Endothelial cell of umbilical vein (primary cell): ENCODE measurements around the gene ZNF778.

Experiments
- CTCF ChIP-seq, 2 donors: IDR thresholded peaks; 1 replicate in 1 of 2; 2 replicates in 1 of 2; pipeline ENCODE4 v1.5.1; 2011; ENCODE audit warnings: low read length in 2 of 2, mild to moderate bottlenecking in 2 of 2, moderate library complexity in 2 of 2, control low read depth in 1 of 2, inconsistent platforms in 1 of 2, low read depth in 1 of 2; ENCODE audit not compliant: insufficient read depth in 1 of 2; ENCODE audit errors: extremely low read depth in 1 of 2
- EZH2 ChIP-seq: IDR thresholded peaks from 2 replicates; pipeline ENCODE4 v1.6.1; 2012; ENCODE audit warnings: borderline replicate concordance, low read depth, mild to moderate bottlenecking, moderate library complexity, low read length, inconsistent platforms; ENCODE audit not compliant: severe bottlenecking
- MAX ChIP-seq: IDR thresholded peaks from 2 replicates; pipeline ENCODE4 v1.6.1; 2011; ENCODE audit not compliant: insufficient read depth, insufficient read length
- MYC ChIP-seq: IDR thresholded peaks from one replicate; pipeline ENCODE4 v1.6.1; 2011; ENCODE audit warnings: mild to moderate bottlenecking, low read depth, low read length
- POLR2A ChIP-seq: IDR thresholded peaks from 2 replicates; pipeline ENCODE4 v1.6.1; 2012; ENCODE audit warnings: low read depth, mild to moderate bottlenecking, control low read depth, low read length
- POLR2AphosphoS5 ChIP-seq: IDR thresholded peaks from 2 replicates; pipeline ENCODE4 v1.6.1; 2012; ENCODE audit warnings: low read depth, mild to moderate bottlenecking, control low read depth, low read length, moderate library complexity; ENCODE audit not compliant: insufficient read depth

DNA sequence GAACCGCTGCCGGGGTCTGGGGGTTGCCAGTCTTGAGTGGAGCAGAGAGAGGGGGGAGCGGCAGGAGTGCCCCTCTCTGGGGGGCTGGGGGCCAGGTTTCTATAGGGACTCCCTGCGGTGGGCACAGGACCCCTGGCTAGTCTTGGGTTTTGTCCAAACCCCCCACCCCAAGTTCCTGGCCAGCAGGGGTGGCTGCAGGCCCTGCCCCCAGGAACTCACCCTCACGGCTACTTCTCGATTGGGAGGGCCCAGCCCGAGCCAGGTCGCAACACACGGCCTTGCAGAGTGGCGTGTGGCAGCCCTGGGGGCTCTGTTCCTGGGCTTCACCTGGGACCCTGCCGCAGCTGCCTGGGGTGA lies 45.4 kb upstream of the ZNF778 start:
- TF ChIP-seq CTCF (IDR thresholded peaks at IDR 0.05; ENCODE audit: extremely low read depth in 1 of 2, insufficient read depth in 1 of 2, low read depth in 1 of 2, low read length in 2 of 2): no peak
- TF ChIP-seq POLR2A: no peak
- no peak for TF ChIP-seq EZH2
- no peak for TF ChIP-seq MYC
- TF ChIP-seq POLR2AphosphoS5: no peak
- TF ChIP-seq MAX: no peak
